ENCODE measurements around the gene PRPF19.

Gene PRPF19

GRCh38 chr11:60855726-60856633 is 50.4 kb downstream of the PRPF19 start, which contains the start of gene PTGDR2:
TSS of gene PTGDR2 (minus strand) at chr11:60855950. CDS start at chr11:60853722, 2,228 bp downstream.
- DNase-seq: no peak

GRCh38 chr11:60854847-60855725 is 51.3 kb downstream of the PRPF19 start:
- no peak for DNase-seq

- no peak for DNase-seq
Measured at GRCh38 chr11:60854140-60854846, 52.1 kb downstream of the PRPF19 start.

- DNase-seq: no peak
Measured at GRCh38 chr11:60852982-60853950, 53.1 kb downstream of the PRPF19 start.

GRCh38 chr11:60852117-60852981 is 54.0 kb downstream of the PRPF19 start:
- DNase-seq: no peak

- no peak for DNase-seq
Measured at GRCh38 chr11:60851327-60852104, 54.9 kb downstream of the PRPF19 start.

GRCh38 chr11:60849641-60850520 is 56.5 kb downstream of the PRPF19 start:
- no peak for DNase-seq

- DNase-seq: no peak
Measured at GRCh38 chr11:60848714-60849151, 57.7 kb downstream of the PRPF19 start.

- DNase-seq: no peak
Measured at GRCh38 chr11:60847896-60848295, 58.5 kb downstream of the PRPF19 start.

- no peak for DNase-seq
Measured at GRCh38 chr11:60847281-60847680, 59.1 kb downstream of the PRPF19 start.

- DNase-seq: no peak
Measured at GRCh38 chr11:60845338-60845737, 61.0 kb downstream of the PRPF19 start.

- no peak for DNase-seq
Measured at GRCh38 chr11:60844870-60845221, 61.5 kb downstream of the PRPF19 start.

GRCh38 chr11:60844045-60844869 is 62.1 kb downstream of the PRPF19 start:
- no peak for DNase-seq

- DNase-seq: no peak
Measured at GRCh38 chr11:60842668-60843600, 63.5 kb downstream of the PRPF19 start.

- DNase-seq: peak; percentile 85 to 94
Measured at GRCh38 chr11:60841797-60842667, 64.4 kb downstream of the PRPF19 start, which contains the start of gene CCDC86. TSS of gene CCDC86 (plus strand) at chr11:60842113. CDS start at chr11:60842125, 12 bp downstream.

All from NCI-H1930 (cell line).